ENCODE data around the gene KDM4C. TPM values are rescaled to one million over a fixed set of nuclear protein-coding genes. Genes with fewer than 3 reads are reported as not detected.

KDM4C gene
- total RNA-seq, 1 donor from 2014 or later, result 39.8 TPM

GRCh38 chr9:7104625-7105024 is 346.9 kb downstream of the KDM4C start:
- no peak overlapping the region for H3K4me3 ChIP-seq
- intact Hi-C loops (cut with DNase I), result no loop called here
- H3K4me1 ChIP-seq, result no peaks in the 10 kb centered on the region
- no peak for ATAC-seq
- H3K27me3 ChIP-seq (ENCODE audit: low read depth), result no peaks in the 10 kb centered on the region
- no peaks in the 10 kb centered on the region for H3K9me3 ChIP-seq
- DNase-seq, result no peak
- TF ChIP-seq, protein P1, sequence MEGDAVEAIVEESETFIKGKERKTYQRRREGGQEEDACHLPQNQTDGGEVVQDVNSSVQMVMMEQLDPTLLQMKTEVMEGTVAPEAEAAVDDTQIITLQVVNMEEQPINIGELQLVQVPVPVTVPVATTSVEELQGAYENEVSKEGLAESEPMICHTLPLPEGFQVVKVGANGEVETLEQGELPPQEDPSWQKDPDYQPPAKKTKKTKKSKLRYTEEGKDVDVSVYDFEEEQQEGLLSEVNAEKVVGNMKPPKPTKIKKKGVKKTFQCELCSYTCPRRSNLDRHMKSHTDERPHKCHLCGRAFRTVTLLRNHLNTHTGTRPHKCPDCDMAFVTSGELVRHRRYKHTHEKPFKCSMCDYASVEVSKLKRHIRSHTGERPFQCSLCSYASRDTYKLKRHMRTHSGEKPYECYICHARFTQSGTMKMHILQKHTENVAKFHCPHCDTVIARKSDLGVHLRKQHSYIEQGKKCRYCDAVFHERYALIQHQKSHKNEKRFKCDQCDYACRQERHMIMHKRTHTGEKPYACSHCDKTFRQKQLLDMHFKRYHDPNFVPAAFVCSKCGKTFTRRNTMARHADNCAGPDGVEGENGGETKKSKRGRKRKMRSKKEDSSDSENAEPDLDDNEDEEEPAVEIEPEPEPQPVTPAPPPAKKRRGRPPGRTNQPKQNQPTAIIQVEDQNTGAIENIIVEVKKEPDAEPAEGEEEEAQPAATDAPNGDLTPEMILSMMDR (IDR thresholded peaks at IDR 0.05), result no peak
- H3K36me3 ChIP-seq, result peaks cover 22% of the 10 kb centered on the region
- H3K27ac ChIP-seq, result no peak overlapping the region

- TF ChIP-seq, protein P1 (IDR thresholded peaks at IDR 0.05), result no peak
- no peaks in the 10 kb centered on the region for H3K9me3 ChIP-seq
- intact Hi-C loops (cut with DNase I), result no loop called here
- DNase-seq (no peak), ATAC-seq (peak; percentile 26 to 29)
- no peaks in the 10 kb centered on the region for H3K4me1 ChIP-seq
- peaks cover 22% of the 10 kb centered on the region for H3K36me3 ChIP-seq
- no peaks in the 10 kb centered on the region for H3K27me3 ChIP-seq (ENCODE audit: low read depth)
- no peak overlapping the region for H3K27ac ChIP-seq
- H3K4me3 ChIP-seq, result no peak overlapping the region
Observed at GRCh38 chr9:7105095-7105494, 347.3 kb downstream of the KDM4C start.

DNA sequence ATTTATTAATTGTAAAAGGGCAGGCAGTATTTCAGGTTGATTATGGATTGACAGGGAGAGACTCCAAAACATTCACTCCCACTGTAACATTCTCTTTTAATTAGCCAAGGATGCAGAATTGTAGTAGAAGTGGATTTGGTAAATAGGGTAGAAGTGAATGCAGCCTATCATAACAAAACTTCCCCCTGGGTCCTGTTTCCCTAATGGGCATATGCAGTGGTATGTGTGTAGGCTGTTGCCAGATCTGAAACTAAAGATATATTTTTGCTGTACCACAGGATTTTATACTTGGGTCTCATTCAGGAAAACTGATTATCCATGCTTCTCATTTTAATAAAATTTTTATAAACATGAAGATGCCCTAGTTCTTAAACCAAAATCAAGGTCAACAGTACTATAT is 351.2 kb downstream of the KDM4C start:
- ATAC-seq (no peak), DNase-seq (no peak)
- Histone ChIP-seq H3K9me3 (no peaks in the 10 kb centered on the region), H3K36me3 (peaks cover 16% of the 10 kb centered on the region), H3K27ac (no peak overlapping the region), H3K4me3 (no peak overlapping the region), H3K4me1 (no peaks in the 10 kb centered on the region), H3K27me3 (ENCODE audit: low read depth) (no peaks in the 10 kb centered on the region)
- TF ChIP-seq, protein P1 (IDR thresholded peaks at IDR 0.05), result no peak
- intact Hi-C loops (cut with DNase I), result no loop called here

DNA sequence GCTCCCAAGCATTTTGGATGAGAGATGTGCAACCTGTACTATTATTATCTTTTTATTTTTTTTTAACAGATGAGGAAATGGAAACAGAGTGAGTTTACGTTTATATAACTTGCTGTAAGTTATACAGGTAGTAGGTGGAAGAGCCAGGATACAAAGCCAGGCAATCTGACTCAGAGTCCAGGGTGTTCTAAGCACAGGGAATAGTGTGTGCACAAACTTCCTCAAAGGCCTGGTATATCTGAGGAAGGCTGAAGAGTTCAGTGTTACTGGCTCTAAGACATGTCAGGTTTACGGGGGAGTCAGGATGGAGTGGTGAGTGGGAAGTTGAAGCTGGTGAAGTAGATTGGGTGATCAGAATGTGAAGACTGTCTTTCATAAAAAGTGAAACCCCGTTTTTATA is 353.6 kb downstream of the KDM4C start:
- intact Hi-C loops (cut with DNase I), result no loop called here
- H3K36me3 ChIP-seq, result peaks cover 3% of the 10 kb centered on the region
- H3K27ac ChIP-seq, result no peak overlapping the region
- DNase-seq, result no peak
- no peaks in the 10 kb centered on the region for H3K27me3 ChIP-seq (ENCODE audit: low read depth)
- no peak for ATAC-seq
- H3K4me3 ChIP-seq, result no peak overlapping the region
- H3K4me1 ChIP-seq, result no peaks in the 10 kb centered on the region
- H3K9me3 ChIP-seq, result no peaks in the 10 kb centered on the region
- TF ChIP-seq, protein P1 (IDR thresholded peaks at IDR 0.05), result no peak

- Histone ChIP-seq H3K9me3 (no peaks in the 10 kb centered on the region), H3K4me1 (no peaks in the 10 kb centered on the region), H3K27me3 (ENCODE audit: low read depth) (no peaks in the 10 kb centered on the region), H3K27ac (no peak overlapping the region), H3K36me3 (peaks cover 3% of the 10 kb centered on the region), H3K4me3 (no peak overlapping the region)
- TF ChIP-seq, protein P1 (IDR thresholded peaks at IDR 0.05), result no peak
- intact Hi-C loops (cut with DNase I), result no loop called here
- ATAC-seq, result no peak
- DNase-seq, result no peak
Observed at GRCh38 chr9:7115606-7116005, 357.8 kb downstream of the KDM4C start.
